WERI-Rb-1 (cell line): ENCODE results near the gene MYL10.
"Not testable (repeated sequence)": the region's sequence is repeated elsewhere in the genome, so short reads cannot be mapped to it uniquely, and the experiment has no call there.

Experiments
- DNase-seq: peaks from one replicate; pipeline ENCODE4 v3.0.0-alpha.2; 2020
- H3K27ac ChIP-seq: fragments of 250-450 bp; sonication (Bioruptor Pico); 2 replicates; pipeline ENCODE4 v1.5.1; 2020; ENCODE audit warnings: mild to moderate bottlenecking, moderate library complexity
- H3K27me3 ChIP-seq: fragments of 250-450 bp; sonication (Bioruptor Pico); 2 replicates; pipeline ENCODE4 v1.5.1; 2021; ENCODE audit warnings: mild to moderate bottlenecking, low read depth, moderate library complexity; ENCODE audit not compliant: insufficient read depth, severe bottlenecking
- H3K36me3 ChIP-seq: fragments of 250-450 bp; sonication (Bioruptor Pico); 2 replicates; pipeline ENCODE4 v1.5.1; 2020; ENCODE audit warnings: mild to moderate bottlenecking, moderate library complexity
- H3K4me3 ChIP-seq: 2 replicates; pipeline ENCODE4 v1.5.1; 2011; ENCODE audit warnings: low read depth, mild to moderate bottlenecking, control low read depth, low read length
- H3K9me3 ChIP-seq: fragments of 250-450 bp; sonication (Bioruptor Pico); 2 replicates; pipeline ENCODE4 v1.5.1; 2021; ENCODE audit warnings: mild to moderate bottlenecking, moderate library complexity; ENCODE audit not compliant: severe bottlenecking
- TF ChIP-seq, protein P1 (sequence below): IDR thresholded peaks from 2 replicates; pipeline ENCODE4 v1.5.1; 2011; ENCODE audit warnings: low read depth, mild to moderate bottlenecking, control low read depth, inconsistent platforms, low read length

MYL10 gene

DNA sequence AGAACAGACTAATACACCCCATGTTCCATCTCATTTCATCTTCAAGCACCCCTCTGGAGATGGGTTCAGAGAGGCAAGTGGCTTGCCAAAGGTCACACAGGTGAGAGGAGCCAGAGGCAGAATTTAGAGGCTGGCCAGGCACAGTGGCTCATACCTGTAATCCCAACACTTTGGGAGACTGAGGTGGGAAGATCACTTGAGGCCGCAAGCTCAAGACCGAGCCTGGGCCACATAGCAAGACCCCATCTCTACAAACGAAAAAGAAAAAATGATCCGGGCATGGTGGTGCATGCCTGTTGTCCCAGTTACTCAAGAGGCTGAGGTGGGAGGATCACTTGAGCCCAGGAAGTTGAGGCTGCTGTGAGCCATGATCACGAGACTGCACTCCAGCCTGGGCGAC is 34.7 kb upstream of the MYL10 start:
- Histone ChIP-seq H3K27me3 (no peaks in the 10 kb centered on the region), H3K4me3 (no peak overlapping the region), H3K36me3 (no peaks in the 10 kb centered on the region), H3K9me3 (peaks cover under 1% of the 10 kb centered on the region), H3K27ac (no peak overlapping the region)
- TF ChIP-seq, protein P1, sequence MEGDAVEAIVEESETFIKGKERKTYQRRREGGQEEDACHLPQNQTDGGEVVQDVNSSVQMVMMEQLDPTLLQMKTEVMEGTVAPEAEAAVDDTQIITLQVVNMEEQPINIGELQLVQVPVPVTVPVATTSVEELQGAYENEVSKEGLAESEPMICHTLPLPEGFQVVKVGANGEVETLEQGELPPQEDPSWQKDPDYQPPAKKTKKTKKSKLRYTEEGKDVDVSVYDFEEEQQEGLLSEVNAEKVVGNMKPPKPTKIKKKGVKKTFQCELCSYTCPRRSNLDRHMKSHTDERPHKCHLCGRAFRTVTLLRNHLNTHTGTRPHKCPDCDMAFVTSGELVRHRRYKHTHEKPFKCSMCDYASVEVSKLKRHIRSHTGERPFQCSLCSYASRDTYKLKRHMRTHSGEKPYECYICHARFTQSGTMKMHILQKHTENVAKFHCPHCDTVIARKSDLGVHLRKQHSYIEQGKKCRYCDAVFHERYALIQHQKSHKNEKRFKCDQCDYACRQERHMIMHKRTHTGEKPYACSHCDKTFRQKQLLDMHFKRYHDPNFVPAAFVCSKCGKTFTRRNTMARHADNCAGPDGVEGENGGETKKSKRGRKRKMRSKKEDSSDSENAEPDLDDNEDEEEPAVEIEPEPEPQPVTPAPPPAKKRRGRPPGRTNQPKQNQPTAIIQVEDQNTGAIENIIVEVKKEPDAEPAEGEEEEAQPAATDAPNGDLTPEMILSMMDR, result no peak
- no peak for DNase-seq

DNA sequence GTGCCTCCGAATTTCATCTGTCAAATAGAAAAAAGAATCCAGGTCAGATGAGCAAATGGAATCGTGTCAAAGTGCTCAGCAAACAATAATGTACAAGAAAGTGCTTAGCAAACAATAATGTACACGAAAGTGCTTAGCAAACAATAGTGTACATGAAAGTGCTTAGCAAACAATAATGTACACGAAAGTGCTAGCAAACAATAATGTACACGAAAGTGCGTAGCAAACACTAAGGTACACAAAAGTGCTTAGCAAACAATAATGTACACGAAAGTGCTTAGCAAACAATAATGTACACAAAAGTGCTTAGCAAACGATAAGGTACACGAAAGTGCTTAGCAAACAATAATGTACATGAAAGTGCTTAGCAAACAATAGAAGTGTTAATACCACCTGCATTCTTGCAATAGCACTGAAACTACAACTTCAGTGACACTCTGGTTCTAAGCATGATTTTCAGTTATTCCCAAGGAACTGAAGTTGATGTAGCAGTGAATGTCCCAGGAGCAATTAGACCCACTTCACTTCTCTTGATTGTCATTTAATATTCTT is 33.4 kb upstream of the MYL10 start:
- TF ChIP-seq, protein P1, result no peak
- H3K9me3 ChIP-seq, result no peaks in the 10 kb centered on the region
- H3K36me3 ChIP-seq, result no peaks in the 10 kb centered on the region
- H3K27ac ChIP-seq, result no peak overlapping the region
- no peaks in the 10 kb centered on the region for H3K27me3 ChIP-seq
- DNase-seq, result no peak
- no peak overlapping the region for H3K4me3 ChIP-seq

DNA sequence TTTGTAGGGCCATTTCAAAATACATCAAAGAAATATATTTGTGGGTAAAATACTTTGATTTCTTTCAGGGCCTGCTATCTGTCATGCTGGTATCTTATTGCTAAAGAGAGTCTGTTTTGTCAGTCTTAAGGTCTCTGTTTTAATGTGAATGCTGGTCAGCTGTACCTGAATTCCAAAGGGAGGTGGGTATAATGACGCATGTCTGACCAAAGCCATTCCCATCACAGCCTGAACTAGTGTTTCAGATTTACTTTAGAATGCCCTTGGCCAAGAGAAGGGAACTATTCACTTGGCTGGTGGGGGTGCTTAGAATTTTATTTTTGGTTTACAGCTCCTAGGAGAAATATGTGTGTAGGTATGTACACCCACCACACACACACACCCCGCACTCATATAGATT is 30.6 kb upstream of the MYL10 start:
- Histone ChIP-seq H3K4me3 (no peak overlapping the region), H3K27ac (no peak overlapping the region), H3K9me3 (no peaks in the 10 kb centered on the region), H3K27me3 (no peaks in the 10 kb centered on the region), H3K36me3 (no peaks in the 10 kb centered on the region)
- TF ChIP-seq, protein P1, result no peak
- DNase-seq, result no peak

DNA sequence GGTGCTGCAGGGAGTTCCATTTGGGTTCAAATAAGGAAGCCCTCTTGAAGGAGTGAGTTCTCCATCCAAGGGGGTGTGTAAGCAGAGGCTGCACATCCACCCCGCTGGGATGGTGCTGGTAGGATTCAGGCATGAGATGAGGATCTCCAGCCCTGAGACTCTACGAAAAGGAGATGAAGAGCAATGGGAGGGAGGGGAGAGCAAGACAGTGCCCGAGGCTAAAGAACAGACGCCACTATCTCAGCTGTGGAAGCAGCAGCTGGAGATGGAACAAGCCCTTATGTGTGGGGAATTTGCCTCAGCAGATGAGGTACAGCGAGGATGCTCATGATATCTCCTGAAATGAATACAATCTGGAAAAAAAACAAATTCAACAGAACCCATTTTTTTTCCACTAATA is 28.1 kb upstream of the MYL10 start:
- Histone ChIP-seq H3K27me3 (no peaks in the 10 kb centered on the region), H3K27ac (no peak overlapping the region), H3K9me3 (no peaks in the 10 kb centered on the region), H3K36me3 (no peaks in the 10 kb centered on the region), H3K4me3 (no peak overlapping the region)
- no peak for DNase-seq
- TF ChIP-seq, protein P1, result no peak

DNA sequence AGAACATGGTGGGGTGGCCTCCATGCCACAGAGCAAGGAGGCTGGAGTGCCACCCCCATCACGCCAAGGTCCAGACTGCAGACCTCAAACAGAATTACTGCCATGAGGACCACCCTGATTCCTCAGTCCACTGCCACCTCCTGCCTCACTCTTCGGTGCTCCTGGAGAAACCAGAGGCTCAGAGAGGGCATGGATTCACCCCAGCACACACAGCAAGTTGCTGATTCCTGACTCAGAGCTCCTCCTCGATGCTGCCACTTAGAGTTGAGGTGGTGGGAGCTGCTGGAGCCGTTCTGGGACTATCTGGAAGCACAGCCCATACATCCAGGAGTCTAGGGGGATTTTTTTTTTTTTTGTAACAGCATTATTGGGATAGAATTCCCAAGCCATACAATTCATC is 22.0 kb upstream of the MYL10 start:
- Histone ChIP-seq H3K36me3 (no peaks in the 10 kb centered on the region), H3K4me3 (no peak overlapping the region), H3K27ac (no peak overlapping the region), H3K9me3 (no peaks in the 10 kb centered on the region), H3K27me3 (no peaks in the 10 kb centered on the region)
- DNase-seq, result no peak
- TF ChIP-seq, protein P1, result no peak

DNA sequence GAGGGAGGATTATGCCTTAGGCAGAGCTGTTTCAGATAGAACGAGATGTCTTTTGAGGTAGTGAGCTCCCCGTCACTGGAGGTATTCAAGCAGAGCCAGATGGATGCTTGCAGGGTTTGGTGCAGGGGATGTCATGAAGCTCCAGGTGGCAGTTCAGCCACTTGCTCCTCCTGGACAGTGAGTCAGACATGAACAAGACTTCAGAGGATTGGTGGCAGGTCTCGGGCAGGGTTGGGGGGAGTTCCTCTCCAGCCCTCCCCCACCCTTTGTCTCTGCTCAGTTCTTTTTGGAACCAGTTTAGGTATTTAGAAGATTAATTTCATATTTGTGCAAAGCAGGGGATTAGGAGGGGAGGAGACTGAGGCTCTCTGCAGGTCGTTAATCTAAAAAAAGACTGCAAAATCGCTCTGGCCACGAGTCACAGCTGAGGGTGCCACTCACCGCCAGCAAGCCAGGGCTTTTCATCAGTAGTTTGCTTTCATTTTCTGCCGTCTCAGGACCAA is 21.5 kb upstream of the MYL10 start:
- H3K27me3 ChIP-seq, result no peaks in the 10 kb centered on the region
- no peak overlapping the region for H3K27ac ChIP-seq
- H3K9me3 ChIP-seq, result no peaks in the 10 kb centered on the region
- no peak overlapping the region for H3K4me3 ChIP-seq
- TF ChIP-seq, protein P1, result no peak
- no peaks in the 10 kb centered on the region for H3K36me3 ChIP-seq
- no peak for DNase-seq

DNA sequence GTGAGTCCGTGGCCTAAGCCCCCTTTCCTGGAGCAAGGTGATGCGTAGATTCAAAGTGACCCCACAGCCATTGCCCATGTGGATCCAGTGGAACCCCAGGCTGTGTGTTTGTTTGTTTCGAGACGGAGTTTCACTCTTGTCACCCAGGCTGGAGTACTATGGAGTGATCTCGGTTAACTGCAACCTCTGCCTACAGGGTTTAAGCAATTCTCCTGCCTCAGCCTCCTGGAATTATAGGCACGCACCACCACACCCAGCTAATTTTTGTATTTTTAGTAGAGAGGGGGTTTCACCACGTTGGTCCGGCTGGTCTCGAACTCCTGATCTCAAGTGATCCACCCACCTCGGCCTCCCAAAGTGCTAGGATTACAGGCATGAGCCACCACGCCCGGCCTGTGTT is 18.8 kb upstream of the MYL10 start:
- H3K27me3 ChIP-seq, DNase-seq, H3K9me3 ChIP-seq, H3K27ac ChIP-seq, H3K36me3 ChIP-seq, H3K4me3 ChIP-seq: not testable (repeated sequence)
